ENCODE results near the gene AFG1L.

The AFG1L gene

DNA sequence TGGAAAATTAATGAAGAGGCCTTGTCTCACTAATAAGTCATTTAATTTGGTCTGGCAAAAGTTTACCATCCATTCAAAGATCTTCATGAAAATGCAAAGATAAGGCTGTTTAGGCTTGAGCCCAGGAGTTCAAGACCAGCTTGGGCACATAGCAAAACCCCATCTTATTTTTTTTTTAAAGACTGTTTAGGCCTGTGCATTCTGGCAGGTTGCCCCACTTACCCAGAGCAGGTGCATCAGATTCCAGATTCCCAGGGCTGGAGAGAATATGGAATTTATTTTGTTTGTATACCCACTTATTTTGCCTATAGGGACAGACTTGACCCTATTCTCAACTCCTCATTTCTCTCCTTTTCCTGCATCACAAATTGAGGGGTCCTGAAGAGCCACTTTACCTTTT, 271.6 kb downstream of the AFG1L start:
- Histone ChIP-seq H3K79me2 (ENCODE audit: insufficient read depth, low read length) (peaks cover 75% of the 10 kb centered on the region), H3K27me3 (ENCODE audit: insufficient read depth, low read length, poor library complexity) (no peaks in the 10 kb centered on the region), H3K36me3 (ENCODE audit: insufficient read depth, low read length) (peaks cover 58% of the 10 kb centered on the region), H2AFZ (ENCODE audit: low read depth, low read length) (no peak overlapping the region), H3K4me2 (ENCODE audit: insufficient read depth, low read length) (no peak overlapping the region), H3K27ac (ENCODE audit: low read length) (no peak overlapping the region), H3K9me3 (ENCODE audit: insufficient read depth, low read length, severe bottlenecking) (no peaks in the 10 kb centered on the region), H4K20me1 (ENCODE audit: insufficient read depth, low read length) (peaks cover 25% of the 10 kb centered on the region), H3K9ac (ENCODE audit: low read depth, low read length) (no peak overlapping the region), H3K4me3 (ENCODE audit: low read depth in 1 of 2, low read length in 2 of 2) (no peak overlapping the region), H3K4me1 (ENCODE audit: insufficient read depth, low read length) (peaks cover 39% of the 10 kb centered on the region)
- no peak for ATAC-seq (ENCODE audit: insufficient read depth, low read depth)
- TF ChIP-seq EZH2 (IDR thresholded peaks at IDR 0.05; ENCODE audit: borderline replicate concordance, low read depth, low read length, severe bottlenecking) = no peak
- TF ChIP-seq, protein P1, sequence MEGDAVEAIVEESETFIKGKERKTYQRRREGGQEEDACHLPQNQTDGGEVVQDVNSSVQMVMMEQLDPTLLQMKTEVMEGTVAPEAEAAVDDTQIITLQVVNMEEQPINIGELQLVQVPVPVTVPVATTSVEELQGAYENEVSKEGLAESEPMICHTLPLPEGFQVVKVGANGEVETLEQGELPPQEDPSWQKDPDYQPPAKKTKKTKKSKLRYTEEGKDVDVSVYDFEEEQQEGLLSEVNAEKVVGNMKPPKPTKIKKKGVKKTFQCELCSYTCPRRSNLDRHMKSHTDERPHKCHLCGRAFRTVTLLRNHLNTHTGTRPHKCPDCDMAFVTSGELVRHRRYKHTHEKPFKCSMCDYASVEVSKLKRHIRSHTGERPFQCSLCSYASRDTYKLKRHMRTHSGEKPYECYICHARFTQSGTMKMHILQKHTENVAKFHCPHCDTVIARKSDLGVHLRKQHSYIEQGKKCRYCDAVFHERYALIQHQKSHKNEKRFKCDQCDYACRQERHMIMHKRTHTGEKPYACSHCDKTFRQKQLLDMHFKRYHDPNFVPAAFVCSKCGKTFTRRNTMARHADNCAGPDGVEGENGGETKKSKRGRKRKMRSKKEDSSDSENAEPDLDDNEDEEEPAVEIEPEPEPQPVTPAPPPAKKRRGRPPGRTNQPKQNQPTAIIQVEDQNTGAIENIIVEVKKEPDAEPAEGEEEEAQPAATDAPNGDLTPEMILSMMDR (IDR thresholded peaks at IDR 0.05; ENCODE audit: borderline replicate concordance, extremely low read depth, low read length, poor library complexity, severe bottlenecking) = no peak
- no peak for DNase-seq

DNA sequence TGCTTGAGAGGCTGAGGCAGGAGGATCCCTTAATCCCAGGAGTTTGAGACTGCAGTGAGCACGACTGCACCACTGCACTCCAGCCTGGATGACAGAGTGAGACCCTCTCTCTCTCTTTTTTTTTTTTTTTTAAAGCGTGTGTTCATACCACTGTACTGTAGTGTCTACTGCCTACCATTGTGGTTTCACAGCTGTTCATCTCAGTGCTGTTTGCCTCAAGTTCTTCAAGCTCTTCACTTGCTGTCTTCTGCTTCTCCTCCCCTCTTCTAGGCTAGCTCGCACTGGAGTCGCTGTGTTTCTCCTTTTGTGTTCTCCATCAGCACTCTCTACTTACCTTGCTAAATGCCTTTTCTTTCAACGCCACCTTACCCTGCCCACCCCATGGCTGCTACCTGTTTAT, 273.2 kb downstream of the AFG1L start:
- Histone ChIP-seq H3K79me2 (ENCODE audit: insufficient read depth, low read length) (peaks cover 69% of the 10 kb centered on the region), H3K4me3 (ENCODE audit: low read depth in 1 of 2, low read length in 2 of 2) (no peak overlapping the region), H3K9ac (ENCODE audit: low read depth, low read length) (no peak overlapping the region), H3K27ac (ENCODE audit: low read length) (no peak overlapping the region), H2AFZ (ENCODE audit: low read depth, low read length) (no peak overlapping the region), H3K4me2 (ENCODE audit: insufficient read depth, low read length) (no peak overlapping the region), H3K4me1 (ENCODE audit: insufficient read depth, low read length) (peaks cover 24% of the 10 kb centered on the region), H3K9me3 (ENCODE audit: insufficient read depth, low read length, severe bottlenecking) (no peaks in the 10 kb centered on the region), H3K36me3 (ENCODE audit: insufficient read depth, low read length) (peaks cover 58% of the 10 kb centered on the region), H4K20me1 (ENCODE audit: insufficient read depth, low read length) (peaks cover 15% of the 10 kb centered on the region; the same call in 1 of the 2 replicates), H3K27me3 (ENCODE audit: insufficient read depth, low read length, poor library complexity) (no peaks in the 10 kb centered on the region)
- ATAC-seq (ENCODE audit: insufficient read depth, low read depth) (peak; percentile 67; the same call in 2 of the 3 replicates), DNase-seq (no peak)
- TF ChIP-seq EZH2 (IDR thresholded peaks at IDR 0.05; ENCODE audit: borderline replicate concordance, low read depth, low read length, severe bottlenecking) = no peak
- TF ChIP-seq, protein P1 (IDR thresholded peaks at IDR 0.05; ENCODE audit: borderline replicate concordance, extremely low read depth, low read length, poor library complexity, severe bottlenecking) = no peak

DNA sequence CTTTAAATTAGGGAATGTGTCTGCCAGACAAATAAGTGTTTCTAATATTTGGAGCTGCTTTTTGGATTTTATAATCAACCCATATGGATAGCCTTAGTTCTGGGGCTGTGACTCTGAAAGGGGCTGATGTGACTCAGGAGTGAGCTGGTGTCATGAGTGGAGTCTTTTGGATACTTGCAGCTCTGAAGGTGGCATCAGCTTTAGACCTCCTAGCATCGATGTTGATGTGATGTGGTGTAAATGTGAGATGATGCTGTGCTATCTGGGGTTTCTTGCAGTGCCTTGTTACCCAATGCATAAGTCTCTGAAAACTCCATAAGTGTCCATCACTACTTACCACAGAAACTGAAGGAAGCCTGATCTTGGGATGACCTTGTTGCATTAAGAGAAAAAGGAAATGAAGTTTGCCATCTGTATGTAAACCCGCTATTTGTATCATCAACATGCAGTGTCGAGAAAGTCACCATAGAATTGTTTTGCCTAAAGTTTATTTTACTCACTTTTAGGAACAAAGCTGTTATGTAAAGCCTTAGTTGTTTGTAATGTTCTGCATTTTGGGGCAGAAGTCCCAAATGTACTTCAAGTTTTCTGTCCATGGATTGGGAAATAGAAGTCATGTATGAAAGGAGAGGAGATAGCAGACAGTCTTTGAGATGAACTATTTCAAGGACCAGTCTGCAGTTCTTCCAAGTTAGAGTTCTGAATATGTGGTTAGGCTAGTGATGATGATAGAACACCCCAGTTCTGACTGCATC, 273.9 kb downstream of the AFG1L start:
- Histone ChIP-seq H3K27ac (ENCODE audit: low read length) (no peak overlapping the region), H4K20me1 (ENCODE audit: insufficient read depth, low read length) (peaks cover 15% of the 10 kb centered on the region; the same call in 1 of the 2 replicates), H3K4me3 (ENCODE audit: low read depth in 1 of 2, low read length in 2 of 2) (no peak overlapping the region), H3K9ac (ENCODE audit: low read depth, low read length) (no peak overlapping the region), H2AFZ (ENCODE audit: low read depth, low read length) (no peak overlapping the region), H3K36me3 (ENCODE audit: insufficient read depth, low read length) (peaks cover 58% of the 10 kb centered on the region), H3K27me3 (ENCODE audit: insufficient read depth, low read length, poor library complexity) (no peaks in the 10 kb centered on the region), H3K79me2 (ENCODE audit: insufficient read depth, low read length) (peaks cover 64% of the 10 kb centered on the region), H3K4me2 (ENCODE audit: insufficient read depth, low read length) (no peak overlapping the region), H3K9me3 (ENCODE audit: insufficient read depth, low read length, severe bottlenecking) (no peaks in the 10 kb centered on the region), H3K4me1 (ENCODE audit: insufficient read depth, low read length) (peaks cover 18% of the 10 kb centered on the region)
- TF ChIP-seq EZH2 (IDR thresholded peaks at IDR 0.05; ENCODE audit: borderline replicate concordance, low read depth, low read length, severe bottlenecking) = no peak
- TF ChIP-seq, protein P1 (IDR thresholded peaks at IDR 0.05; ENCODE audit: borderline replicate concordance, extremely low read depth, low read length, poor library complexity, severe bottlenecking) = no peak
- DNase-seq = no peak
- ATAC-seq (ENCODE audit: insufficient read depth, low read depth) = no peak
